Fibroblast of lung (primary cell): Measurements from ENCODE around the gene KRT85.

ENCODE experiments used
- CTCF ChIP-seq, 2 donors: IDR thresholded peaks in 1 of 2; conservative IDR thresholded peaks in 1 of 2; 1 replicate in 1 of 2; 2 replicates in 1 of 2; pipeline ENCODE4 v1.5.1; 2011 to 2012; ENCODE audit warnings: low read length in 2 of 2, control low read depth in 1 of 2, inconsistent platforms in 1 of 2, low read depth in 1 of 2, mild to moderate bottlenecking in 1 of 2
- EZH2 ChIP-seq: IDR thresholded peaks from 2 replicates; pipeline ENCODE4 v1.5.1; 2012; ENCODE audit warnings: low read length, control low read depth, mild to moderate bottlenecking; ENCODE audit errors: missing control alignments

GRCh38 chr12:52332381-52332780 is 34.9 kb downstream of the KRT85 start:
- TF ChIP-seq EZH2 (no peak), CTCF (conservative IDR thresholded peaks at IDR 0.05 in 1 of 2, IDR thresholded peaks at IDR 0.05 in 1 of 2; ENCODE audit: low read depth in 1 of 2, low read length in 2 of 2) (no peak)
